SK-N-MC (cell line): ENCODE data around the gene TCERG1L.

Experiments
- EZH2 ChIP-seq: fragments of 200-600 bp; sonication (generic); IDR thresholded peaks from one replicate; pipeline ENCODE4 v1.6.1; 2017; ENCODE audit warnings: antibody characterized with exemption
- FOXP2 ChIP-seq: optimal IDR thresholded peaks from 2 replicates; pipeline ENCODE3; 2011; ENCODE audit warnings: mild to moderate bottlenecking, moderate library complexity; ENCODE audit not compliant: insufficient read depth; ENCODE audit errors: extremely low read length, control extremely low read depth
- POLR2AphosphoS5 ChIP-seq: IDR thresholded peaks from 2 replicates; pipeline ENCODE4 v1.6.1; 2012; ENCODE audit warnings: mild to moderate bottlenecking, low read depth, low read length, borderline replicate concordance

DNA sequence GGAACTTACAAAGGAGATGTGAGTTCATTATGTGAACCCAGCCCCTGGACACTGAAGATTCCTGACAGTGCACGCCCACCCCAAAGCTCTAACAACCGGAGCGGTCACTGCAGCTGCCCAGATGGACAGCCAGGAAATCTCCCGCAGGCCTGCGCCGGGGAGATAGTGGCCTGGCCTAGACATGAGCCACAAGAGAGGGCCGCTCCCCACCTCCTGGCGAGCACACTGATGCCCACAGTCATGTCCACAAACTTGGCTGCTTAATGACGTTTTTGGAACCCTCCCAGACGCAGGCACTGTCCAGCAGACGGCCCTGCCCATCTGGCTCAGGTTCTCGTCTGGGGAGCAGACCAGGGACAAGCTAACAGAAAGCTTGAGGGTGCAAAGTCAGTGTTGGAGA, 34.2 kb downstream of the TCERG1L start:
- TF ChIP-seq EZH2, result no peak
- no peak for TF ChIP-seq FOXP2
- TF ChIP-seq POLR2AphosphoS5, result no peak
